Renal cortex interstitium (tissue), 11 donors: ENCODE results near the gene DTX3. TPM values are rescaled to one million over a fixed set of nuclear protein-coding genes. Genes with fewer than 3 reads are reported as not detected.
A peak's percentile ranks its signal among the peaks of the same experiment; 100 is the strongest.

Source experiments
- DNase-seq, 11 donors: peaks; one replicate each; pipeline ENCODE4 v3.0.0-alpha.2; 2013; ENCODE audit warnings: low read depth in 9 of 11, low spot score in 4 of 11; ENCODE audit errors: extremely low read depth in 1 of 11
- polyA plus RNA-seq, 3 donors: library from polyadenylated mRNA; unstranded; fragments of 120-200 nt; gene quantifications; one replicate each; pipeline ENCODE4 v1.2.1, GENCODE V29; 2013; ENCODE audit not compliant: insufficient read length in 3 of 3

The DTX3 gene
- polyA plus RNA-seq, 3 donors: 54.5 to 74.5 (median 63.9) TPM

- DNase-seq: no peak
Observed at GRCh38 chr12:57602544-57602943, 2.1 kb upstream of the DTX3 start.

- DNase-seq: no peak
Observed at GRCh38 chr12:57603324-57603723, 1.3 kb upstream of the DTX3 start.

GRCh38 chr12:57603815-57604453, 690 bp upstream of the DTX3 start:
- peak in 2 of 11 donors; percentile 65 to 74 for DNase-seq

- no peak for DNase-seq
Observed at GRCh38 chr12:57604992-57605810, 577 bp downstream of the DTX3 start.

GRCh38 chr12:57605811-57606311, 1.2 kb downstream of the DTX3 start:
- DNase-seq: no peak

- no peak for DNase-seq
Observed at GRCh38 chr12:57606399-57606798, 1.8 kb downstream of the DTX3 start.

GRCh38 chr12:57606821-57607220, 2.2 kb downstream of the DTX3 start:
- DNase-seq: no peak

- no peak for DNase-seq
Observed at GRCh38 chr12:57607958-57608663, 3.5 kb downstream of the DTX3 start.

GRCh38 chr12:57609101-57609780, 4.6 kb downstream of the DTX3 start:
- DNase-seq: no peak

- DNase-seq: no peak
Observed at GRCh38 chr12:57609781-57610553, 5.3 kb downstream of the DTX3 start.

GRCh38 chr12:57610554-57611107, 6.0 kb downstream of the DTX3 start:
- no peak for DNase-seq

- DNase-seq: peak in 6 of 11 donors; percentile 68 to 83 (median 71)
Observed at GRCh38 chr12:57611108-57611826, 6.6 kb downstream of the DTX3 start, which contains the start of gene ARHGEF25. TSS of gene ARHGEF25 (plus strand) at chr12:57611435. CDS start at chr12:57611895, 460 bp downstream.

- no peak for DNase-seq
Observed at GRCh38 chr12:57611827-57612710, 7.4 kb downstream of the DTX3 start.

GRCh38 chr12:57612711-57613426, 8.2 kb downstream of the DTX3 start:
- DNase-seq: no peak

GRCh38 chr12:57613427-57614109, 8.9 kb downstream of the DTX3 start:
- DNase-seq: no peak
